Activated effector memory CD4-positive, alpha-beta T cell treated with Interleukin-2 at 50 U/mL for 16 hours (primary cell): Measurements from ENCODE around the gene UNC13D.
"Not testable (repeated sequence)": the region's sequence is repeated elsewhere in the genome, so short reads cannot be mapped to it uniquely, and the experiment has no call there.

Experiments
- DNase-seq: peaks from one replicate; pipeline ENCODE4 v3.0.0-alpha.2; 2020

Gene UNC13D

DNA sequence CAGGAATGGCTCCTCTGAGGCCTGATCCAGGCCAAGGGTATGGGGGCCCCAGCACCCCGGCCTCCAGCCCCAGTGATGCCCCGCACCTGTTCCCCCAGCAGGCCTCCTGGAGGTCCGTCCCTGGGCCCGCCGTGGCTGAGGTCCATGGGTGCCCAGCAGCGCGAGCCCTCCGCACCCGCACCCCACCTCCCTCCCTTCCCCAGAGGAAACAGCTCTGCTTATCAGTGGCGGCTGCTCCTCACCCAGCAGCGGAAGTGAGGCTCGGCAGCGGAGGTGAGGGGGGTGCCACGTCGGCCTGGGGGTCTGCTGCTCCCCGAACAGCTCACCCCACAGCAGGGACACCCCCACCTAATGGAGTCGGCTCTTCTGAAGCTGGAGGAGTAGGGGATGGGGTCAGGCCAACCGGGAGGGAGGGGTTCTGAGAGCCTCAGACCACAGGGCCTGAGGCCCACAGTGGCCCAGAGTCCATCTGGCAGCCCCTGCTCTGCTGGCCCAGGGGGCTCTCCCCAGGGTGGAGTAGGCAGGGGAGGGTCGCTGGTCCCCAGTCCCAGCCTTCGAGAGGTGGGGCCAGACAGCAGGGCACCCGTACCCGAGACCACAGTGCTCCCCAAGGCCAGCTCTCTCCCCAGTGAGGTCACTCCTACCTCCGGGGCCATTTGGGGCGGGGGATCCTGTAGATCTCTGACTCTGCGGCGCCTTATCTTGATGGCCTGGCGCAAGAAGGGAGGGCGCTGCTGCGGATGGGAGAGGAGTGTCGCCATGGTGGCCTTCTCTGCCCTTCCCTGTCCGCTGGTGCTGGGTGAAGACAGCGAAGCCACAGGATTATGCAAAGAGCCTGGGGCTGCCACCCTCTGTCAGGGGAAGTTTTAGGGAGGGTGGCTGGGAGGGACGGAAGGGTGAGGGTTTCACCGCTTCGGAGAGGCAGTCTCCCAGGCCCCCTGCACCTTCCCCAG lies at the start of gene UNC13D:
UNC13D (minus strand) TSS at position 828 of the 953 bp plus-strand sequence; CDS start at position 761, 67 bp downstream.
- DNase-seq, result peak; percentile 60

DNA sequence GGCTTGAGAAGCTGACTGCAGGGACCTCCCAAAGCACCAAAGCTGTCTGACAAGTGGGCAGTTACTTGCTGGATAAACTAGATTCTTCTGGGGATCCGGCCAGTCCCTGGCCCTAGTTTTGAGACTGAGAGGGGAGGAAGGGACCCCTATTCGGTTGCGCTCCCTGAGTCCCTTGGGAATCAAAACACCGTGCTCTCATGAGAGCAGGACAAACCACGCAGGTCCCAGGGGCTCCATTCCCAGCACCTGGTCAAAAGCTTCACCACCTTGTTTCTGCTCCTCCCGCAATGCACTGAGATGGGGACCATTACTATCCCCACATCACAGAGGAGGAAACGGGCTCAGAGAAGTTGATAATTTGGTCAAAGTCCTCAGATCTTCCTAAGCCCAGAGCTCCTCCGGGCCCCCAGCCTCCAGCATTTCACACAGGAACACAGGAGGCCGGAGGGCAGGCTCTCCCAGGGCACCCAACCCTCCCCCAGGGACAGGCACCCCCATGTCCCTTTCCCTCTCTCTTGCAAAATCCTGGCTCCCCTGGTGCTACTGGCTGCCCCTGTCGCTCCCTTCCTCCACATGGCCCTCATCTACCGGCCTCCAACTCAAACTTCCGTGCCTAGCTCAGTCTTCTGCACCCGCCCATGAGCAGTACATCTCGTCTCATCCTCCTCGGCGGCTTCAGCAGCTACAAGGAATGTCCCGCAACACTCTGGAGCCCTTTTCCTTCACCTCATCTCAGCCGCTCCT lies 49.3 kb upstream of the UNC13D start:
- no peak for DNase-seq

DNA sequence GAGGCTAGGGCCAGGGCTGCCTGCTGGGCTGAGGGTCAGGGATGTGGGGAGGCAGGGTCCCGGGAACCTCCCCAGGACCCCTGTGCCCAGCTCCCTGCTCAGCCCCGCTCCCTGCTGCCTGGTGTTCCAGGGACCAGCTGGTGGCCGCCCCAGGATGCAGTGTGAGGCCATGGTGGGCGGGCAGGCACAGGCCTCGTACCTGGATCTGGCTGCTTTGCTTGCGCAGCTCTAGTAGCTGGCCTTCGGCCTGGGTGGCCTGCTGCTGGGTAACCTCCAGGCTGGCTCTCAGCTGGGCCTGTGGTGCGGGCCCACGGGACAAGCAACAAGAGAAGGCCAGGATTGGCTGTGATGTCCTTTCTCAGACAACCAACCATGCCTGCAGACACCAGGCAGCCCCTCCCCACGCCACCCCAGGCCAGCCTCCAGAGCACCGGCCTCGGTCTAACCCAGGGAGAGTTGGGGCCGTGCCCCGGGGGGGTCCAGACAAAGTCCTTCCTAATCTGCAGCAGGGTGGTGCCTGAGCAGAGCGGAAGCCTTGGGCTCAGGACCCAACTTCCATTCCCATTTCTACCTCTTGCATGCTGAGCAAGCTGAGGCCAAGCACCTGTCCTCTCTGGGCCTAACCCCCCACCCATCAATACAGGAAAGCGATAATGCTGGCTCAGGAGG lies 48.5 kb upstream of the UNC13D start:
- DNase-seq, result no peak

DNA sequence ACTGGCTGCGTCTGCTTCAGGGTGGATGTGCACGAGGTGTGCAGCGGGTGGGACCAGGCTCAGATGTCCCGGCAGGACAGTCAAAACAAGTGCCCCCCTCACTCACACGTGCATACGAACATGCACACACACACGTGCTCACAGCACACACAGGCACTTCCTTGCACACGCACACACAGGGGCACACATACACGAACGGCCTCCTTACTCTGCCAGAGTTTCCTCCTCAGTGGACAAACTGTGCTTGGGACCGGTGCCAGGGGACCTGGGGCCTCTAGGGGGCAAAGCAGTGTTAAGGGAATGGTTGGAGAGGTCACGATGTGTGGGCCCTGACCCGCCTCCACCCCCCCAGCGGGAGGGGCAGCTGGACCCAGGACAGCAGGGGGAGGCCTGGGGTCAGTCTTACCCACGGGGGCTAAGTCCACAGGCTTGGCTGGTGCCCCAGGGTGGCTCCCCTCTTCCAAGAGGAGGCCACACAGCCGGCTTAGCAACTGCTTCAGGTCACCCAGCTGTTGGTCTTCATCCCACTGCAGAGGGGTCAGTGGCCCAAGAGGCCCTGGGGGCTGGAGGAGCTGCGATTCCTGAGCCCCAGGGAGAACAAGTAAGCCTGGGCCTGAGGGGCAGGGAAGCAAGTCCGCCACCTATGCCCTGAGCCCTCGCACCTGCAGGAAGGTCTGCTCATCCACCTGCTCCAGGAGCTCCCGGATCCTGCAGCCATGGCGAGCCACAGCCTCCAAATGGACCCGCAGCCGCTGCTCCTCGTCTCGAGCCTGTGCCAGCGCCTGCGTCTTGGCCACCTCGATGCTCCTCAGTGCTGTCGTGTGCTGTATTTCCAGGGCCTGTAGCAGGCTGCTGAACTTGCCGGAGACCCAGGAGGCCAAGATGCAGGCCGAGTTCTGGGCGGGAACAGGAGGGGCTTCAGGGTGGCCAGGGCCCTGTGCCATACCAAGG lies 47.7 kb upstream of the UNC13D start:
- no peak for DNase-seq

DNA sequence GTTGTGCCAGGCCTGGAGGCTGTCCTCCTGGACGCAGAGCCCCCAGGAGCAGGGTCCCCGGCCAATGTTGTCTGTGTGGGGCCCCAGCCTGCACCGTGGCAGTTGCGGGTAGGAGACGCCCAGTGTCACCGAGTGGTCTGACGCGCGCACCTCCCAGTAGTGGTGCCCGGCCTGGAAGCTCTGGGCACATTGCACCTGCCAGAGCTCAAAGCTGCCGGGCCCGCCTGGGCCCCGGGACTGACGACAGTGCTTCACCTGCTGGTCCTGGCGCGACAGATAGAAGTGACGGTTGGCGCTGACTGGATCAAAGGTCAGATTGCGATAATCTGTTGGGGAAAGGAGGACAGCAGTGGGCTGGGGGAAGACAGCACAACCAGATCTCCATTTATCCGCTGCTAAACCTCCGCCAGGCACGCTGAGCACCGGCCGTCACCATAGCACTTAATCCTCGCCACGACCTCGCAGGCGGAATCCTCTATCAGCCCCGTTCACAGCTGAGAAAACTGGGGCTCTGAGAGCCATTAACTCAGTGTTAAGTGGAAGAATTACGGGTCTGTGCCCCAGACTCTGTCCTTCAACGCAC lies 46.9 kb upstream of the UNC13D start:
- DNase-seq, result no peak

DNA sequence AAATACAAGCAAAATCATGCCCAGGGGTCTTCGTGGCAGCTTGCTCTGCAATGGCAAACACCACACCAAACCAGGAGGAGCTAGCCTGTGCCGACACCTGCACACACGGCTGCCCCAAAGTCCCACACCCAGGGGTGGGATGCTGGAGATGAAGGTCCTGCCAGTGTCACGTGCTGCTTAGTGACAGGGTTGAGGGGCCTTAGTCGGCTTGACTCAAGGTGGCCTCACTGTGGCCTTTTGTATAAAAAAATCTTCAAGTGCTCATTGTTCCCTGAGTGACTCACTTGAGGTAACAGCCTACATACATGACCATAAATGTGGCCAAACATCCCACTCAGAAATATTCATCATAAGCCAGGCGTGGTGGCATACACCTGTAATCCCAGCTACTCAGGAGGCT lies 45.2 kb upstream of the UNC13D start:
- DNase-seq, result no peak

DNA sequence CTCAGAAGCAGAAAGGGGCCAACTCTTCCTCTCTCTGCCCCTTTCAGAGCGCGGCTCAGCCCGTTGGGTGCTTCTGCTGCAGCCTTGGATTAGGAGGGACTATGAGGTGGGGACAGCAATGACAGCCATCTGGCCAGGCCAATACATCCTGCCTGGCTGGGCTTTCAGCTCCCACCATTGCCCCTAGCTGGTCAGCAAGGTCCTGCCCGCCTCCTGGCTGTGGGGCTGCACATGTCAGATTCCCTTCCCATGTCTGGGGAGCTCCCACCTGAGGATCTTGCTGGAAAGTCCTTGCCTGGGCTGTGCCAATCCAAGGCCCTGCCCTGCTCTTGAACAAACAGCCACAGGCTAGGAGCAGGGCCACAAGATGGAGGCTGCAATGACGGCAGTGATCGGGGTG lies 44.3 kb upstream of the UNC13D start:
- DNase-seq, result no peak

DNA sequence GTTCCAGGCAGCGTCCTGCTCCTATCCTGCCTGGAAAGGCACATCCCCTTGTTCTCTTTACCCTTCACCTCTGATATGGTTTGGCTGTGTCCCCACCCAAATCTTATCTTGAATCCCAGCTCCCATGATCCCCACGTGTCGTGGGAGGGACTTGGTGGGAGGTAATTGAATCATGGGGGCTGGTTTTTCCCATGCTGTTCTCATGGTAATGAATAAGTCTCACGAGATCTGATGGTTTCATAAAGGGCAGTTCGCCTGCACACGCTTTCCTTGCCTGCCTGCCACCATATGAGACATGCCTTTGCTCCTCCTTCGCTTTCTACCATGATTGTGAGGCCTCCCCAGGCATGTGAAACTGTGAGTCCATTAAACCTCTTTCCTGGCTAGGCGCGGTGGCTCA lies 41.7 kb upstream of the UNC13D start:
- not testable (repeated sequence) for DNase-seq

DNA sequence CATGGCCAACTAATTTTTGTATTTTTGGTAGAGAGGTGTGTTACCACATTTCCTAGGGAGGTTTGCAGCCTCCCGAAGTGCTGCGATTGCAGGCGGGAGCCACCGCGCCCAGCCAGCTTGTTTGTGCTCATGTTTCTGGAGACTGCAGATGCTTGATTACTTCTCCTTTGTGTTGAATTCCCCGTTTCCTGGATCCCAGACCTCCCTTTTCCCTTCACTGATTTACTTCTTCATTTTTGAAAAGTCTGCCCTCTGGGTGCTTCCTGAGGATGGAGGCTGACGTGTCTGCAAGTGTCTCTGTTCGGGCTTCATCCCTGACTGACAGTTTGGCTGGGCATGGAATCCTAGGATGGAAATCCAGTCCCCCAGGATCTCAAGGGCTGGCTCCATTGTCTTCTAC lies 41.2 kb upstream of the UNC13D start:
- DNase-seq, result no peak

DNA sequence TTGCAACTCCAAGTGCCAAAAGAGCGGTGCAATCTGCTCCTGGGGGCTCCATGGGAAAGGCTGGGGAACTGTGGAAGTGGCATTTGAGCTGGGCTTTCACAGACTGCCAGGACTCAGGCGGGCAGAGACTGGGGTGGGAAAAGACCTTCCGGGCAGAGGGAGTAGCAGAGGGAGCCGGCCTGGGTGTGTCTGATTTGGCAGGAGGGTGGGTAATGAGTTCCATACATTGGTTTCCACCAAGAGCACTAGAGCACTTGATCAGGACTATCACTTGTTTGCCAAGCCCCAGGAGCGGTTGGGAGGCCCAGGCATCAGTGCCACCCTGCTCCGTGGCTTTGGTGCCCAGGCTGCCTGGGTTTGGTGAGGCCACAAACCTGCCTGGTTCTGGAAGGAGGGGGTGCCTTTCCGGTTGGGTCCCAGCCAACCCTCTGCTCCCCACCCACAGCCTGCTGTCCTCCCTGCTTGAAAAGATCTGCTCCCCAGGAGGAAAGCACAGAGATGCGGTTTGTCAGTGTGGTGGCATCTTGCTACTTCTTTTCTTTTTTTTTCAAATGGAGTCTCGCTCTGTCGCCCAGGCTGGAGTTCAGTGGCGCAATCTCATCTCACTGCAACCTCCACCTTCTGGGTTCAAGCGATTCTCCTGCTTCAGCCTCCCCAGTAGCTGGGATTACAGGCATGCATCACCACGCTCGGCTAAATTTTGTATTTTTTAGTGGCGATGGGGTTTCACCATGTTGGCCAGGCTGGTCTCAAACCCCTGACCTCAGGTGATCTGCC lies 37.7 kb upstream of the UNC13D start:
- no peak for DNase-seq

DNA sequence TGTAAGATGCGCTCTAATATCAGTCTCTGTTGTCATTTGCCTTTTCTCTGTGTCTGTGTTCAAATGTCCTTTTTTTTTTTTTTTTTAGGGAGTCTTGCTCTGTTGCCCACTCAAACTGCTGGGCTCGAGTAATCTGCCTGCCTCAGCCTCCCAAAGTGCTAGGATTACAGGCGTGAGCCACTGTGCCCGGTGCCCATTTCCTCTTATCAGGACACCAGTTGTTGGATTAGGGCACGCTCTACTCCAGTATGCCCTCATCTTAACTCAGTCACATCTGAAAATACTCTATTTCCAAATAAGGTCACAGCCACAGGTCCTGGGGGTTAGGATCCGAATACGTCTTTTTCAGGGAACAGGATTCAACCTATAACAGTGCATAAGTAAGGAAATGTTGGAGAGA lies 36.1 kb upstream of the UNC13D start:
- no peak for DNase-seq

DNA sequence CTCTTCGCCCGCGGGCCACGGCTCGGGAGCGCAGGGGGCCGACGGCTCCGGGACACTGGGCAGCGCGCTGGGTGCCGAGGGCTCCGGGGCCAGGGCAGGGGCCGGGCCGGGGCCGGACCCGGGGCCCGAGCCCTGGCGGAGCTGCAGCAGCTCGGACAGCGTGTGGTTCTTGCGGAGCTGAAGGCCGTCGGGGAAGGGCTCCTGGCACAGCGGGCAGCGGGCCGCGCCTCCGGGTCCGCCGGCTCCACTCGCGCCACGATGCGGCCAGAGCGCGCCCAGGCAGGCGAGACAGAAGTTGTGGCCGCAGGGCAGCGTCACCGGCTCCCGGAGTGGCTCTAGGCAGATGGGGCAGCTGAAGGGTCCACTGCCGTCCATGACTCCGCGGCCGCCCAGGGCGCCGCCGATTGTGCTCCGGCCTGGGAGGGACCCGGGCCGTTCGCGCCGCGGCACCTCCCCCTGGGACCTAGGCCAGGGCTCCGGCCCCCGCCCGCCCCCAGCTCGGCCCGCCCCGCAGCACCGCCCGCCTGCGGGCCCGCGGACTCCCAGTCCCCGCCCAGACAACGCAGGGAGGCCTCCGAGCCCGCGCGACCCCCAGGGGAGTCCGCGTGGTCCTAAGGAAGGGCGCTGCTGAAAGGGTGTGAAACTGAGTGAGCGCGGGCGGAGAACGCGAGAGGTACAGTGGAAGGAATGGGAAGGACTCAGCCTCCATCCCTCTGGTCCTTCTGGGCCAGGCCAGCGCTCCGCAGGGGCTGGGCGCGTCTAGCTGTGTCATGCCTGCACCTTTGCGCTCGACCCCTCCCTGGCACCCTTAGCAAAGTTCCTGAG lies 34.2 kb upstream of the UNC13D start, which contains the start of gene TRIM47:
TRIM47 (minus strand) TSS at position 408 of the 825 bp plus-strand sequence; CDS start at position 375, 33 bp downstream.
- no peak for DNase-seq

DNA sequence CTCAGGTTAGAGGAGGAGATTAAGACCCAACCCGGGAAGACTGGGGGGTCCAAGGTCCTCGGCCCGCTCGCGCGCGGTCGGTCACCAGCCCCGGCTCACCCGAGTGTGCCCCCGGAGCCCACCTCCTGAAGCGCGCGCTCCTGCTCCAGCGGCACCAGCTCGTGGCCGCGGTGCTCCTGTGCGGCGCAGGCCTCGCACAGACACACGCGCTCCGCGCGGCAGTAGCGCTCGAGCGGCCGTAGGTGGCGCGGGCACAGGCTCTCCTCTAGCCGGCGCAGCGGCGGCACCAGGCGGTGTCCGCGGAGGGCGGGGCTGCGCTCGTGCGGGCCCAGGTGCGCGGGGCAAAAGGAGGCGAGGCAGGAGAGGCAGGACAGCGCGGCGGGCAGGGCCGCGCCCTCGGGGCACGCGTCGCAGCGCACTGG lies 33.6 kb upstream of the UNC13D start:
- DNase-seq, result peak; percentile 67

DNA sequence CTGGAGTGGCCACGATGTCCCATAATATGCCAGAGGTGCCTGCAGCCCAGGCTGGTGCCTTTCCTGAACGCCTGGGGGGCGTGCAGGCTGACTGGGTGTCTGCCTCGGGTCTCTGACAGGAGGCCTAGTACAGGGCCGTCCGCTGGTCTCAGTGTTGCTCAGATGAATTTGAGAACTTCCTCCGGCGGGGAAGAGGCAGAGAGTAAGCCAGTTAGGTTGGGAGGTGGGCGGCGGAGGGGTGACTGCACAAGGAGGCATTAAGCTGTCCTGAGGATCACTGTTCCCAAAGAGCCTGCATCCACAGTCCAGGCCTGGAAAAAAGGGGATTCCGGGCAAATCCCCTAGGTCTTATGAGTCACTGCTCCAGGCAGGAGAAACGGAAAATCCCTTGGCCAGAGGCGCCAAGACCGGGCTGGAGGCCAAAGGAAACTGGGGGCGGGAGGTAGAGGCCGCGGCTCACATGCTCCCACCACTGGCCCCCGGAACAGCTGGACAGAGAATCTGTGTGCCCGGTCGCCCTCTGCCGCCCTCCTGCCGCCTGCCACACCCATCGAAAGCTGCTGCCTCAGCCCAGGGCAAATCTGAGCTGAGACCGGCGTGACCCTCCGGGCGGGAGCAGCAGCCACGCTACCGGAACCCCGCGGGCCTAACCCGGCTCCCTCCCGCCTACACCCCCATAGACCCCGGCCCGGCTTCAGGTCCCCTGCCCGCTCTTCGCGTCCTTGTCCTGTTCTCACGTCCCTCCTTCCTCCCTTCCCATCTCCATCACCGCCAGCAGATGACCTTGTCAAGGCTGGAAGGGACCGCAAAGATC lies 32.9 kb upstream of the UNC13D start:
- no peak for DNase-seq

DNA sequence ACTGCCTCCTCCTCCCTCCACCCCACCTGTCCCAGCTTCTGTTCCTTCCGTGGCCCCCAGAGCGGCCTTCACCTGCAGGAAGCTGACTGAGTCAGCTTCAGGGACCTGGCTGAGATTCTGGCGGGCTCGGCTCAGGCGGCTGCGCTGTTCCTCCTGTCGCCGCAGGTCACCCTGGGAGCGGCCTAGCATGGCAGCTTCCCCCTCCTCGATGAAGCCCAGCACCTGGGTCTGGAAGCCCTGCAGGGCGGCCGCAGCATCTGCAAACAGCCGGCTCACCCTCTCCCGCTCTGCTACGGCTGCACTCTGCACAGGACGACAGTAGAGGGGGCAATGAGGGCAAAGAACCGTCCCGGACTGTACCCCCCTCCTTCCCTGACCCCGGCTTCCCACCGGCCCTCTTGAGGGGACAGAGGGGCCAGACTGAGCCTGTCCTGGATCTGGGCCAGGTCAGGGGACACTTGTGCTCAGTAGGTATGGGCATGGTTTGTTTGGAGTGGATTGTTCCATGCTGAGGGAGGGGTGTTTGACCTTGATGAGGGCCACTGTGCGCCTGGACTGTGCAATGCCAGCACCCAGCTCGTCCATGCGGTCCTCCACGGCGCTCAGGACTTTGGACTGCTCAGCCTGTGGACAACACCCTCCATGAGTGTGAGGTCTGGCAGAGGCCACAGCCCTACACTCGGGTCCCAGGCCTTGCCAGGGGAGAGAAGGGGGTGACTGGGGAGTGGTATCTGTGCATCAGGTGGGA lies 32.2 kb upstream of the UNC13D start:
- peak; percentile 78 for DNase-seq

DNA sequence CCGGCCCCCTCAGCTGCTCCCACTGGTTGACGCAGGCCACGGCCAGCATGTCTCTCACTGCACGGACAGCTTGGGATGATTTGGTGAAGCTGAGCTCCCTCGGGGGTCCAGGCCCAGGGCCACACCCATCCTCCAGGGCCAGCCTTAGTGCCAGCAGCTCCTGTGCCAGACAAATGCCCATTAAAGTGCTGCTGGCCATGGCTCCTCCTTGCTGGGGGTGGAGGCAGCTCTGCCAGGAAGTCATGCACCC lies 31.7 kb upstream of the UNC13D start:
- DNase-seq, result no peak

DNA sequence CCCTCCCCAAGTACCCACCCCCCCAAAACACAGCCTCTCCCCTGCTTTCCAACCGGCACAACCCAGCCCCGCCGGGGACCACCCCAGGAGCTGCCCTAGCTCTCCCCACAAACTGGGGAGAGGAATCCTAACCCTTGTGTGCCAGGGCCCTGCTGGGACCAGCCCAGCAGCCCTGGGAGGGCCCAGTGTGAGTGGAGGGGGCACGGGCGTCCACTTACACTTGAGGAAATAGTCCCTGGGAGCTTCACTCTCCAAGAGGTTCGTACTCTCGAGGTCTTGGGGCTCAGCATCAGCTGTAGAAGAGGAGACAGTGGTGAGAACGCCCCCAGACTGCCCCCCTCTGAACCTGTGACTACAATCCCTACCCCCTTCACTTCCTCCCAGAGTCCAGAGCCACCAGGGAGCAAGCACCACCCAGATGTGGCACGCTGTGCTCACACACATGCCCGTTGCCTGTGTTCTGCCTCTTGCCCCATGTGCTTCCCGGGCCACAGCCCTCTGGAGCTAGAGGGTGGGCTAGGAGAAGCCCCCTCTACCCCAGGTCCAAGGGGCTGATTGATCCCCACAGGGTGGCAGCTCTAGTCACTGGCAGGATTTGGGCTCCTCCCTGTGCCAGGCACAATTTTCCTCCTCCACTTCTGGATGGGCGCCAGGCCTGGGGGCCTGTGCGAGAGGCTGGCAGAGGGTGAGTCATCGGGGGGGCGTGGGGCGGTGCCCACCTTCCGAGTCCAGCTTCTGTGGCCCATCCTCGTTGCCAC lies 31.2 kb upstream of the UNC13D start:
- no peak for DNase-seq
